HL-60 (cell line): ENCODE measurements around the gene KANK4.

Experiments used
- DNase-seq, 2 experiments: peaks; one replicate each; pipeline ENCODE4 v3.0.0-alpha.2; 2010 to 2020; ENCODE audit warnings: low read depth in 1 of 2, low spot score in 1 of 2
- H3K27ac ChIP-seq: fragments of 250-450 bp; sonication (Bioruptor Pico); replicated peaks from 2 replicates; pipeline ENCODE4 v1.5.1; 2020; ENCODE audit warnings: mild to moderate bottlenecking, moderate library complexity
- H3K27me3 ChIP-seq: fragments of 250-450 bp; sonication (Bioruptor Pico); 2 replicates; pipeline ENCODE4 v1.5.1; 2021; ENCODE audit warnings: mild to moderate bottlenecking, moderate library complexity; ENCODE audit not compliant: insufficient read depth, poor library complexity, severe bottlenecking
- H3K4me3 ChIP-seq: replicated peaks from 2 replicates; pipeline ENCODE4 v1.5.1; 2011; ENCODE audit warnings: mild to moderate bottlenecking, control low read depth, low read length; ENCODE audit not compliant: insufficient read depth
- GABPA ChIP-seq: IDR thresholded peaks from 2 replicates; pipeline ENCODE4 v1.6.1; 2012; ENCODE audit warnings: low read depth
- POLR2AphosphoS5 ChIP-seq: IDR thresholded peaks from 2 replicates; pipeline ENCODE4 v1.6.1; 2012; ENCODE audit warnings: low read depth
- SPI1 ChIP-seq: IDR thresholded peaks from 2 replicates; pipeline ENCODE4 v1.6.1; 2012; ENCODE audit warnings: low read depth, mild to moderate bottlenecking, borderline replicate concordance
- TF ChIP-seq, protein P1 (sequence below): IDR thresholded peaks from one replicate; pipeline ENCODE4 v1.5.1; 2011; ENCODE audit warnings: low read length, control low read depth, inconsistent platforms; ENCODE audit not compliant: insufficient read depth
- TF ChIP-seq, protein P2 (sequence below): IDR thresholded peaks from 2 replicates; pipeline ENCODE4 v1.6.1; 2012; ENCODE audit warnings: low read depth; ENCODE audit not compliant: insufficient replicate concordance

Gene KANK4

DNA sequence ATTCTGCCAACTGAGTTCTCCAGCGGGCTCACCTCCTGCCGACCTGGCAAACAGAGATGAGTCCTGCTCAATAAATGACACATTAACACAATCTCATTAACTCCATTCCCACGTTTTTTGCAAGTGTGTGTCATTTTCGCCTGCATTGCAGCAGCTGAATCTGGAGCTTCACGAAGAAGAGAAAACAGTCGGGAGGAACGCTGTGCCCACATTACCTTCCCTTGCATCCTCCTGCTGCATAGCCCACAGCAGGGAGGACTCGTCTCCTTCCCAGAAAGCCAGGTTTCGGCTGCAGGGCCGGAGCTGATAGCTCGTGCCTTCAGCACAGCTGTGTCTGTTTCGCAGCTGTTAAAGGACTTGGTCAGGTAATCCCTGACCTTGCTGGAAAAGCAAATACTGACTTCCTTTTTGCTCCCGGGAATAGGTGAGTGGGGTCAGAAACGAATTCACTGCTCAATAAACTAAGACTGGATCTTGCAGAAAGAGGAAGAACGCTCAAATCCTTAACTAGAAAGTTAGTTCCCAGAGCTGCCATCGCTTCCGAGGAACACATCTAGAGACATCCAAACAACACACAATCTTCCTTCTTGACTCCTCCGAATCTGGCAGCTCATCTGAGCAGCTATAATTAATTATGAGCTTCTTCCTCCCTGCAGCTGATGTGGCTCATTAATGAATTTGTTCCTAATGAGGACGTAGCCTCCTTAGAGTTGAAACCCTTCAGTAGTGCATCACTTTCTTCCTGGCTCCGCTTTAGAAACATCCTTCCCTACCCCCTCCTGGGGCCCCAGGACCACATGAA, 33.0 kb downstream of the KANK4 start:
- Histone ChIP-seq H3K27ac (no peak overlapping the region), H3K4me3 (no peak overlapping the region), H3K27me3 (peaks cover 2% of the 10 kb centered on the region)
- TF ChIP-seq, protein P1, sequence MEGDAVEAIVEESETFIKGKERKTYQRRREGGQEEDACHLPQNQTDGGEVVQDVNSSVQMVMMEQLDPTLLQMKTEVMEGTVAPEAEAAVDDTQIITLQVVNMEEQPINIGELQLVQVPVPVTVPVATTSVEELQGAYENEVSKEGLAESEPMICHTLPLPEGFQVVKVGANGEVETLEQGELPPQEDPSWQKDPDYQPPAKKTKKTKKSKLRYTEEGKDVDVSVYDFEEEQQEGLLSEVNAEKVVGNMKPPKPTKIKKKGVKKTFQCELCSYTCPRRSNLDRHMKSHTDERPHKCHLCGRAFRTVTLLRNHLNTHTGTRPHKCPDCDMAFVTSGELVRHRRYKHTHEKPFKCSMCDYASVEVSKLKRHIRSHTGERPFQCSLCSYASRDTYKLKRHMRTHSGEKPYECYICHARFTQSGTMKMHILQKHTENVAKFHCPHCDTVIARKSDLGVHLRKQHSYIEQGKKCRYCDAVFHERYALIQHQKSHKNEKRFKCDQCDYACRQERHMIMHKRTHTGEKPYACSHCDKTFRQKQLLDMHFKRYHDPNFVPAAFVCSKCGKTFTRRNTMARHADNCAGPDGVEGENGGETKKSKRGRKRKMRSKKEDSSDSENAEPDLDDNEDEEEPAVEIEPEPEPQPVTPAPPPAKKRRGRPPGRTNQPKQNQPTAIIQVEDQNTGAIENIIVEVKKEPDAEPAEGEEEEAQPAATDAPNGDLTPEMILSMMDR: no peak
- TF ChIP-seq POLR2AphosphoS5 (no peak), SPI1 (no peak), GABPA (no peak)
- TF ChIP-seq, protein P2, sequence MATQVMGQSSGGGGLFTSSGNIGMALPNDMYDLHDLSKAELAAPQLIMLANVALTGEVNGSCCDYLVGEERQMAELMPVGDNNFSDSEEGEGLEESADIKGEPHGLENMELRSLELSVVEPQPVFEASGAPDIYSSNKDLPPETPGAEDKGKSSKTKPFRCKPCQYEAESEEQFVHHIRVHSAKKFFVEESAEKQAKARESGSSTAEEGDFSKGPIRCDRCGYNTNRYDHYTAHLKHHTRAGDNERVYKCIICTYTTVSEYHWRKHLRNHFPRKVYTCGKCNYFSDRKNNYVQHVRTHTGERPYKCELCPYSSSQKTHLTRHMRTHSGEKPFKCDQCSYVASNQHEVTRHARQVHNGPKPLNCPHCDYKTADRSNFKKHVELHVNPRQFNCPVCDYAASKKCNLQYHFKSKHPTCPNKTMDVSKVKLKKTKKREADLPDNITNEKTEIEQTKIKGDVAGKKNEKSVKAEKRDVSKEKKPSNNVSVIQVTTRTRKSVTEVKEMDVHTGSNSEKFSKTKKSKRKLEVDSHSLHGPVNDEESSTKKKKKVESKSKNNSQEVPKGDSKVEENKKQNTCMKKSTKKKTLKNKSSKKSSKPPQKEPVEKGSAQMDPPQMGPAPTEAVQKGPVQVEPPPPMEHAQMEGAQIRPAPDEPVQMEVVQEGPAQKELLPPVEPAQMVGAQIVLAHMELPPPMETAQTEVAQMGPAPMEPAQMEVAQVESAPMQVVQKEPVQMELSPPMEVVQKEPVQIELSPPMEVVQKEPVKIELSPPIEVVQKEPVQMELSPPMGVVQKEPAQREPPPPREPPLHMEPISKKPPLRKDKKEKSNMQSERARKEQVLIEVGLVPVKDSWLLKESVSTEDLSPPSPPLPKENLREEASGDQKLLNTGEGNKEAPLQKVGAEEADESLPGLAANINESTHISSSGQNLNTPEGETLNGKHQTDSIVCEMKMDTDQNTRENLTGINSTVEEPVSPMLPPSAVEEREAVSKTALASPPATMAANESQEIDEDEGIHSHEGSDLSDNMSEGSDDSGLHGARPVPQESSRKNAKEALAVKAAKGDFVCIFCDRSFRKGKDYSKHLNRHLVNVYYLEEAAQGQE: no peak
- no peak for DNase-seq

DNA sequence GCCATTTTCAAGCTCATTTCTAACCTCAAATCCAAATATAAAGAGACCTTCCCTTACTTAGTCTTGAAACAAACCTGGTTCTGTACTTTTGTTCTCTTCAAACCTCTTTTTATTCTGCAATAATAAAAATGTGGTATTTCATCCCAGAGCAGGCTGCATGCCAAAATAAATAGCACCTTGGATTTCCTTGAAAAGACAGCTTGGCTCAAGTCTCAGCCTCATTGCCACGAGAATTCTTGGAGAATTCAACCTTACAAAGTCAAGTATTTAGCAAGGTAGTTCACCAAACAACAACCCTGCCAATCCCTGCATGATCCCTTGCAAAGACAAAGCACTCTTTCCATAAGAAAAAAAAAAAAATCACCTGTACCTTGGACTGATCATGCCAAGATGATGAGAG, 33.8 kb downstream of the KANK4 start:
- Histone ChIP-seq H3K4me3 (no peak overlapping the region), H3K27ac (no peak overlapping the region), H3K27me3 (peaks cover 2% of the 10 kb centered on the region)
- DNase-seq: no peak
- TF ChIP-seq GABPA (no peak), SPI1 (no peak), POLR2AphosphoS5 (no peak)
- TF ChIP-seq, protein P1: no peak
- TF ChIP-seq, protein P2: no peak

DNA sequence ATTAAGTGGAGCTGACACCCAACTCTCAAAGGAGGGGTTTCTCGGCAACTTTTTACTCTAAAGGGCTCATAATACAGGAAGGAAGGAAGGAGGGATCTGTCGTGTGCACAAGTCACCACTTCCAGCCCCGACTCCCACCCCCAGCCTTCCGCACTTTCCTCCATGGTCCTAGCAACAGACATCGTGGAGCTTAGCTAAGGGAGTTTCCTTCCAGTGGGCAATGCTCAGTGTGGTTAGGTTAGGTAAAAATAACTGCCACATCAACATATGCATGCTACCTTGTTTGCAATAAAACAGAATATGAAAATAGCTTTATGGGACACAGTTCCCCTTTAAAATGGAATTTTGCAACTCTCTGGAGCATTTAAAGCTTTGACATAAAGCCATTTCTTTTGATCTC, 35.2 kb downstream of the KANK4 start:
- Histone ChIP-seq H3K27me3 (peaks cover 2% of the 10 kb centered on the region), H3K4me3 (no peak overlapping the region), H3K27ac (no peak overlapping the region)
- TF ChIP-seq, protein P2: no peak
- no peak for TF ChIP-seq GABPA
- TF ChIP-seq POLR2AphosphoS5: no peak
- TF ChIP-seq, protein P1: no peak
- no peak for TF ChIP-seq SPI1
- no peak for DNase-seq
